Fibroblast of villous mesenchyme (primary cell): ENCODE measurements around the gene MAGEL2. TPM values are rescaled to one million over a fixed set of nuclear protein-coding genes. Genes with fewer than 3 reads are reported as not detected.
"Not testable (repeated sequence)": the region's sequence is repeated elsewhere in the genome, so short reads cannot be mapped to it uniquely, and the experiment has no call there.

Experiments used
- DNase-seq: peaks from one replicate; pipeline ENCODE4 v3.0.0-alpha.2; 2010; ENCODE audit warnings: low read depth
- H3K4me3 ChIP-seq: 2 replicates; pipeline ENCODE4 v1.5.1; 2011; ENCODE audit warnings: low read depth, mild to moderate bottlenecking, low read length
- total RNA-seq: library from RNA; depleted of rRNA; stranded (reverse); fragments of >200 nt; gene quantifications from 2 replicates; pipeline ENCODE4 v1.2.3, GENCODE V29; 2012
- TF ChIP-seq, protein P1 (sequence below): IDR thresholded peaks from 2 replicates; pipeline ENCODE4 v1.5.1; 2012; ENCODE audit warnings: low read depth, mild to moderate bottlenecking, low read length; ENCODE audit not compliant: insufficient read depth

MAGEL2 gene
- total RNA-seq, 1 donor: not detected

GRCh38 chr15:23628612-23629233 is 18.9 kb downstream of the MAGEL2 start:
- no peak for DNase-seq
- TF ChIP-seq, protein P1, sequence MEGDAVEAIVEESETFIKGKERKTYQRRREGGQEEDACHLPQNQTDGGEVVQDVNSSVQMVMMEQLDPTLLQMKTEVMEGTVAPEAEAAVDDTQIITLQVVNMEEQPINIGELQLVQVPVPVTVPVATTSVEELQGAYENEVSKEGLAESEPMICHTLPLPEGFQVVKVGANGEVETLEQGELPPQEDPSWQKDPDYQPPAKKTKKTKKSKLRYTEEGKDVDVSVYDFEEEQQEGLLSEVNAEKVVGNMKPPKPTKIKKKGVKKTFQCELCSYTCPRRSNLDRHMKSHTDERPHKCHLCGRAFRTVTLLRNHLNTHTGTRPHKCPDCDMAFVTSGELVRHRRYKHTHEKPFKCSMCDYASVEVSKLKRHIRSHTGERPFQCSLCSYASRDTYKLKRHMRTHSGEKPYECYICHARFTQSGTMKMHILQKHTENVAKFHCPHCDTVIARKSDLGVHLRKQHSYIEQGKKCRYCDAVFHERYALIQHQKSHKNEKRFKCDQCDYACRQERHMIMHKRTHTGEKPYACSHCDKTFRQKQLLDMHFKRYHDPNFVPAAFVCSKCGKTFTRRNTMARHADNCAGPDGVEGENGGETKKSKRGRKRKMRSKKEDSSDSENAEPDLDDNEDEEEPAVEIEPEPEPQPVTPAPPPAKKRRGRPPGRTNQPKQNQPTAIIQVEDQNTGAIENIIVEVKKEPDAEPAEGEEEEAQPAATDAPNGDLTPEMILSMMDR: no peak

DNA sequence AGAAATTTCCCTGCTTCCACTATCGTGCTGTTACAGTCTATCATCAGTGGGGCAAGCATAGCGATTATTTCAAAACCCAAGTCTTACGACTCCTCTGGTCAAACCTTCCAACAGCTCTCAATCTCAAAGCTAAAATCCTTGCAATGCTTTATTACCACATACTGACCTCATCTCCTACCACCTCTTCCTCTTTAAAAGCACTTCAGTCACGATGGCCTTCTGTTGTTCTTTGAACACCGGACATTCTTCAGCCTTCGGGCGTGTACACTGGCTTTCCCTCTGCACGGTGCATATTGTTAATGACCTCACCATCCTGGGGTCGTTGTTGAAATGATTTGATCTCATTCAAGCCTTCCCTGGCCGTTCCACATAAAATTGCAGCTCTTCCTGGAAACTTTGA is 31.1 kb downstream of the MAGEL2 start:
- H3K4me3 ChIP-seq: no peak overlapping the region
- TF ChIP-seq, protein P1: no peak
- DNase-seq: no peak

More at GRCh38 chr15:23628612-23629233, 18.9 kb downstream of the MAGEL2 start:
- no peak overlapping the region for H3K4me3 ChIP-seq

GRCh38 chr15:23606226-23606625 is 41.4 kb downstream of the MAGEL2 start:
- no peak for DNase-seq
- H3K4me3 ChIP-seq: no peak overlapping the region
- TF ChIP-seq, protein P1: no peak

DNA sequence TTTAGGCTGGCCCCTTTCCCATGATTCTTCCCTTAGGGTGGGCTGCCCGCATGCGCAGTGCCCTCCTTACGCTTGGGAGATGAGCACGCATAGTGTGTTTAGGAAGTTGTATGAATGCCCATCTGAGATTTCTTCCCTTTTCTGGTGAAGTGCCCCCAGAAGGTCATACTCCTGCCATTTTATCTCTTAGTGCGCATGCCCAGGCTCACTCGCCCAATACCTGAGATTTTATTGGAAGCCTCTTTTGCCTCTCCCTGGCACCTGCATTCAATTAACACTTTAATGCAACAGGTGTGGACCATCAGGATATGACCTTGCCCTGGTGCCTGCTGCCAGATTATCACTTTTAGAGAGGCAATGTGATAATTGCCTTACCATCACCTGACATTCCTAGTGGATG is 45.5 kb downstream of the MAGEL2 start:
- H3K4me3 ChIP-seq: no peak overlapping the region
- TF ChIP-seq, protein P1: no peak
- DNase-seq: no peak

- TF ChIP-seq, protein P1: no peak
- DNase-seq: no peak
- no peak overlapping the region for H3K4me3 ChIP-seq
These were observed 48.6 kb downstream of the MAGEL2 start for GRCh38 chr15:23599053-23599452.

DNA sequence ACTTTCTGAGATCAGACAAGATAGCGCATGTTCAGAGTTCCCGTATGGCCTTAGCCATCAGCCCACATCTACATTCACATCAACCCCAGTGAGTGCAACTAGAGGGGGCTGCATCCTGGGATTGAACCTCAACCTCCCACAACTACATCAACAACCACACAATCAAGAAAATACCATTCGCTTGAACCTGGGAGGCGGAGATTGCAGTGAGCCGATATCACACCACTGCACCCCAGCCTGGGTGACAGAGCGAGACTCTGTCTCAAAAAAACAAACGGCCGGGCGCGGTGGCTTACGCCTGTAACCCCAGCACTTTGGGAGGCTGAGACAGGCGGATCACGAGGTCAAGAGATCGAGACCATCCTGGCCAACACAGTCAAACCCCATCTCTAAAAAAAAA is 50.4 kb downstream of the MAGEL2 start:
- DNase-seq, H3K4me3 ChIP-seq: not testable (repeated sequence)

GRCh38 chr15:23596736-23597135 is 50.9 kb downstream of the MAGEL2 start:
- TF ChIP-seq, protein P1: no peak
- H3K4me3 ChIP-seq: no peak overlapping the region
- DNase-seq: no peak
